ENCODE measurements around the gene RARS2.

GRCh38 chr6:87484491-87484890 is 105.3 kb downstream of the RARS2 start:
- TF ChIP-seq CTCF (IDR thresholded peaks at IDR 0.05) (no peak), POLR2A (IDR thresholded peaks at IDR 0.05) (no peak)

Measured in thyroid gland (tissue), 4 donors.